GM19099 (cell line): Measurements from ENCODE around the gene C4BPA.

ENCODE experiments used
- POLR2A ChIP-seq: IDR thresholded peaks from 3 replicates; pipeline ENCODE4 v1.6.1; 2011; ENCODE audit warnings: low read depth; ENCODE audit not compliant: insufficient read length; ENCODE audit errors: extremely low read depth

Gene C4BPA

DNA sequence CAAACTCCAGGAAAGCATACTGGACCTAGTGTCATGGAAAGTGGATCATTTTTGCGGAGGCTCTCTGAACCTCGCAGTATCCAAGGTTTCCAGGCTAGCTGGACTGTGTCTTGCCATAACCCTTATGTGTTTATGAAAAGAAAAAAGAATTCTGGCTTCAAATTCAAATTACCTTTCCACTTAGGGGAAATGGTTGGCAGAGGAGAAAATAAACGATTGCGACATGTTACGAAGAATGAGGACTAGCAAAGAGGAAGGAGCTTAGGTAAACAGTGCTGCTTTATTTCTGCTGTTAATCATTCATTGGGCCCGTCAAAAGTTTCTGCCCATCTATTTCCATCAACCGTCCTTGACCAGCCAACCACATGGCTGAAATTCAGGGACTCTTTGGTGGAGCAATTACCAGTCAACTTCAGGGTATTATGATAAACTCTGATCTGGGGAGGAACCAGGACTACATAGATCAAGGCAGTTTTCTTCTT lies at the start of gene C4BPA:
C4BPA (plus strand) TSS at position 342 of the 482 bp plus-strand sequence. CDS start 8,793 bp downstream, outside the sequence.
- TF ChIP-seq POLR2A: no peak

DNA sequence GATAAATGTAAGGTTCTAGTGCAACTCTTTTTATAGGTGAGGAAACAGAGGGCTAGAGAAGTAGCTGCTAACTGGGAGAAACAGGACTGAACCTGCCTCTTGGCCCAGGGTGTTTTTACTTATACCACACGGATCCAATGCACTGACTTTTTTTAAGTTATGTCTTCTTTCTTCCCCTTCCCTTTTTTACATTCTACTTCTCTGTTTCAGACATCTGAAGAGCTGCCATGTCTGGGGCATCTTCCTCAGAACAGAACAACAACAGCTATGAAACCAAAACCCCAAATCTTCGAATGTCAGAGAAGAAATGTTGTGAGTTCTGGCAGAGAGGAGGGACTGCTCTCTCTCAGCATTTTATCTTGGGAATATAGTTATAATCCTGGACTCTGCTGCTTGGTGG lies 49.5 kb upstream of the C4BPA start:
- no peak for TF ChIP-seq POLR2A

DNA sequence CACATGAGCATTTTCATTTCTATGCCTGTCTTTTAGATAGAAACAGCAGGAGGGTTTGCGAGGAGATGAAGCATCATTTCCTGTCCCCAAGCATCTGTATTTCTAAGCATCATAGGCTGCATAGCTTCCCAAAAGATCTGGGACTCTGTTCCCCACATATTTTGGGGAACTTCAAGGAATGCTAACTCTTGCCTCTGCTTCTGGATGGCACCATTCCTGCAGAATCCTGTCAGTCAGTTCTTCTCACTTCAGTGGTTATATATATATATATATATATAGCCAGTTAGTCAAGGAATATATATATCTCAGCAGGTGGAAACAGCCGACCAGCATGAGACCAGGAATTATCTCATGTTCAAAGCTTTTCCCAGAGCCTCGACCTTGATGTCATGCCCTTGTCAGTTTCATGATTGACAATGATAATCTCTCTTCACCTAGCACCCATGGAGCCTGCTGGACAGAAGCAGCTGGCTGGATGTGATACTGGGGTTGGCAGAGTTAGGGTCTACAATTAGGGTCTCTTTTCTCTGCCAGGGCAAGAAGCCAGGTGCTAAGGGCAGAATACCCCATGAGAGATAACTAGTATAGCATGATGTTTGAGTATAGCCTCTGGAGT lies 48.5 kb upstream of the C4BPA start:
- no peak for TF ChIP-seq POLR2A

DNA sequence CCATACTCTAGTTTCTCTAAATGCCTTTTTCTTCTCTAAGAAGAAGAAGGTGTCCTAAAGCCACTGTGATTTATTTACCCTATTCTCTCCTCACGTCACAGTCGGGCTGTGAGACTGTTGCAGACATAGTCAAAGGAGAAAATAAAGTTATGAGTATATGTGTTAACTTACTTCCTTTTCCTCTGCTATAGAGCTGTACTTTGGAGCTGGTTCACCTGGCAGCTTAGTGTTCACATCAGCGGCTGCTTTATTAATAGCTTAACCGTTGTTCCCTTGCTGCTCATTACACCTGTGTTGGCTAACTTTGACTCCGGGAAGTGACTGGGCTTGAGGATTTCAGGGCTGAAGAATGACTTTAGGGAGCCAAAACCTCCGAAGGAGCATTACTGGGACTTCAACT lies 47.4 kb upstream of the C4BPA start:
- TF ChIP-seq POLR2A: no peak

DNA sequence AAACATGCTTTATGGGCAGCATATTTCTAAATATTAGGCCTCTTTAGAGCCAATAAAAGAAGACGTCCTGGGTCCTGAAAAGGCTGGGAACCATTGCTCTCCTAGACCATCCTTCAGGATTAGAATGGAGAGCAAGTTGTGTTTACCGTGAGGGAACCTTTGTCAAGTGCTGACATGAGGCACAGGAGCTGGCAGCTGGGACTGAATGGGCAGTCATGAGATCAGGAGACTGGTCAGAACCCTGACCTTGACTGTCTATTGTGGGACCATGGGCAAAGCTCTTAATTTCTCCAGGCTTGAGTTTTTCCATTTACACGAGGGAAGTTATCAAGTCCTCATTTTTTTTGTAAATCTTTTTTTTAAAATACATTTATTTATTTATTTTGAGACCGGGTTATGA lies 45.8 kb upstream of the C4BPA start:
- TF ChIP-seq POLR2A: no peak

DNA sequence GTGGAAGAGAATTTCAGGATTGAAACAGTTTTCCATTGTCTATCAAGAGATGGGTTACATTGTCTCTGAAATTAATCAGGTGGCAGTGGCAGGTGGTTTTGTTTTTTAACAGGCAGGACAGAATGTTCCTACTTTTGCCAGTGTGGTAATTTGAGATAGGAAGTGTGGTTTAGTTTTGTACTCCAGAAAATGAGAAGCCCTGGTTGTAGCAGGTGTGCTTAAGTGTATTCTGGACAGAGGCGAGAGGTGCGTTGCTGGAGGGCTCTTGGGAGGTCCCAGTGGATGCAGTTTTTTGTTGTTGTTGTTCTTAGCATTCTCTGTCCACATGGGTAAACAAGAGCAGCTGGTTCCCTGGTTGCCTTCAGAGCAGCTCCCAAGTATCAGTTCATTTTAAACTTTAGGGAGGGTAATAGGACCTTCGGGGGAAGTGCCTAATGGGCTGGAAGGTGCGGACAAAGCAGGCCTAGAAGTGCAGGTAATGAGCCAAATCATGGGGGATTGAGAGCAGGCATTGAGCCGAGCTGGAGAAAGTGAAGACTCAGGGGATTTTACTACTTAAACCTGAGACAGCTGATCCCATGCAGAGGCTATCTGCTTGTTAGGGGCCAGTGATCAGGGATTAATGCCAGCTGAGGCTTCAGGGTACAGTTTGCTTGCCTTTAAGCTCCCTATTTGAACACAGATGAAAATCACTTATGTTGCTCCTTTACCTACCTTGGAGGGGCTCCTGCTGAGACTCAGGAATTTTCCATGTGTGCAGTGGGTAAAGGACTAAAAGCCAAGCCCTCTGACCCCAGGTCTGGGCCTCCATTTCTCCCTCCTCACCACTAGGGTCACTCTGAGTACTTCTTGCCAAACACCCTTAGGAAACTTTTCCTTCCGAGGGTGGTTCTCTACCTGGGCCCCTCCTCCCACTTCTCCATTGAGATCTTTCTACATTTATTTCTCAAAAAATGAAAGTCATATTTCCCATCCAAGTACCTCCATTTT lies 44.9 kb upstream of the C4BPA start:
- TF ChIP-seq POLR2A: no peak

DNA sequence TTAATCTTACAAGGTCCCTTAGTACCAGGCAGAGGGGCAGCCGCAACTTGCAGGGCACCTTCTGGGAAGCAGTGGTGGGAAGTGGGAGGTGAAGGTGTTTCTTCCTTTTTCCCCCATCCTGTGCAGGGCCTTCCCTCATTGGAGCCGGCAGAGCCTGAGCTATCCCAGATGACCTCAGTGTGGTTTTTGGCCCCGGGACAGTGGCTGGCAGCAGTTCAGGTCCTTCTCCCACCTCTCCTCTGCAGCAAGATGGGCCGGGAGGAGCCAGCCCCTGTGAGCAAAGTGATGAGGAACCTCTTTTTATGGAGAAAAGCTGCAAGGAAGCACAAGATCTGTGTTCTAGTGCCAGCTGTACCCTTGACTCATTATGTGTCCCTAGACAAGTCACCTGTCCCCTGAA lies 44.2 kb upstream of the C4BPA start:
- no peak for TF ChIP-seq POLR2A

DNA sequence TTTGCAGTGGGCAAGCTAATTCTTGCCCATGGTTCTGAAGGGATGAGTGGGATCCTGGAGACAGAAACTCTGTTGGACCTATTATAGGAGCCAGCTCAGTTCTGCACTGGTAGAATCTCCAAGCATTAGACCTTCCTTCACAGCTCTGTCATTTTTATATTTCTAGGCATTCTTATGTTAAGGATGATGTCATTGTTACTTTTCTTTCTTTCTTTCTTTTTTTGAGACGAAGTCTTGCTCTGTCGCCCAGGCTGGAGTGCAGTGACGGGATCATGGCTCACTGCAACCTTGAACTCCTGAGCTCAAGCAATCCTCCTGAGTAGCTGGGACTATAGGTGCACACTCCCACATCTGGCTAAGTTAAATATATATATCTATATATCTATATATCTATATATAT lies 43.4 kb upstream of the C4BPA start:
- no peak for TF ChIP-seq POLR2A

DNA sequence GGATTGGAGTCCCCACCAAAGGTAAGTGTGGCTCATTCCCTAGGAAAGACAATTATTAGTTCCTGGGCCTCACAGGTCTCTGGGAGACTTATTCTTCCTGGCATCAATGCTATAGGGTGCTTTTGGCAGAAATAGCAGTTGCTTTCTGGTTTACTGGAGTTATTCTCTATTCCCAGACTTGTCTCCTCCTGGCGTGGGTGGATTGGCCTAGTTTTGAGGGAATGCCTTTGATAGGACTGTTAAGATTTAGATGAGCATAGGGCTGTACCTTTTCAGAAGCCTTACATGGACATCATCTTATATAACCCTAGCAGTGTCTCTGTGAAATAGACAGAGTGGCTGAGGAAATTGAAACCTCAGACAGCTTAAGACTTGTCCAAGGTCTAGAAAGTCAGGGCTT lies 42.0 kb upstream of the C4BPA start:
- TF ChIP-seq POLR2A: no peak

DNA sequence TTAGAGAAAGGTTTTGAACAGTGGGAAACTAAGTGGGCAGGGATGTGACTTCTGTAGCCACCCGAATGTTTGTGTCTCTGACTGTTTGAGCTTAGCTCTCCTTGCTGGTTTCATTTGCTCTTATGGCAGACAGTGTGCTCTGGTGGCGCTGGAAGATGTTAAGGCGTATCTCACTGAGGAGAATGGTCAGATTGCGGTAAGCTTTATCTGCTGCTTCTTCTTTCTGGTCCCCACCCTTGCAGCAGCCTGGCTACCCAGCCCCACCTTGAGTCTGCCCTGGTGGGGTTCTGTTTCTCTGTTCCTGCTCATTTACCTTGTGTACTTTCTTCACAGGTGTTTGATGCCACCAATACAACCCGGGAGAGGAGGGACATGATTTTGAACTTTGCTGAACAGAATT lies 41.0 kb upstream of the C4BPA start:
- no peak for TF ChIP-seq POLR2A

DNA sequence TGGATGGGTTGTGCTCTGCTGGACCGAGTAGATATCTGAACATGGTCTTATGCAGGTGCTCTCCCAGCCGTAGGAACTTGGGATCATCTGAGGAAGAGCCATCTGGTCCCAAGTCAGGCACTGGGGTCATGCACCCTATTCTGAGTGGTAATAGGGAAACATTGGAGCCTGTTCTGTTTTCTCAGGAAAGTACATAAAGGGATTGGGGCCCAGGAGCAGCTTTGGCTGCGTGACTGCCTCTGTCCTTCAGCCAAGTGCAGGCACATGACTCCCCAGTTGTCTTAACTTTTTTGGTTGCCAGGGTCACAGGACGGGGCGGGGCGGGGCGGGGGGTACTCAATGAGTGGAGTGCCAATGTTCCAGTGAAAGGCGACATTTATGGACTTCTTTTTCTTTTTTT lies 39.5 kb upstream of the C4BPA start:
- TF ChIP-seq POLR2A: no peak

DNA sequence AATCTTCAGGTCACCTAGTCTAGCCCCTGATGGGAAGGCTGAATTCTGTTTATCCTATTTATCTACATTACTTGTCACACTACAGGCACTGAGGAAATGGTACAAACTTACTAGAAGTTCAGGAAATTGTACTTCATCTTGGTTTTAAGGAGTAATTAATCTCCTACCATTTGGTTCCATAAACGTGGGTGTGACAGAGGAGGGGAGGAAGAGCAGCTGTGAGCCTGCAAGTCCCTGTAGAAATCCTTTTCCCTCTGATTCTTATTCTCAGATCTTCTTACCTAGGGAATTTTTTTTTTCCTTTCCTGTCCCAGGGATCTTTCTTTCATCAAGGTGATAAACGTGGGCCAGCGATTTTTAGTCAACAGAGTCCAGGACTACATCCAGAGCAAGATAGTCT lies 36.8 kb upstream of the C4BPA start:
- TF ChIP-seq POLR2A: no peak

DNA sequence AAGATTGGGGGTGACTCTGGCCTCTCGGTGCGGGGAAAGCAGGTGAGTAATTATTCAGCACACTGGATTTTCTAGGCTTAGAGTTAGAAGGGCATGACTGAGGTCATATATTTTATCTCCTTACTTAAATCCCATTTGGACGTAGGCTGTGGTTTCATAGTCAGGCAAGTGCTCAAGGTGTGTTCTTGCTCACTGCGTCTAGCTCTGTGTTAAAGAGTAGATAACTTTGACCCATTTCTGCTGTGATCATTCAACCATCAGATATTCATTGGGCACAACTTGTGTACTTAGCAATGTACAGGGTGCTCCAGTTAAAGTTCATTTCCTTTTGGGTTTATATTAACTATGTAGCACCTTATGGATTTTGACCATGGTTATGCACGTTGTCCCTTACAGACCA lies 36.4 kb upstream of the C4BPA start:
- TF ChIP-seq POLR2A: no peak

DNA sequence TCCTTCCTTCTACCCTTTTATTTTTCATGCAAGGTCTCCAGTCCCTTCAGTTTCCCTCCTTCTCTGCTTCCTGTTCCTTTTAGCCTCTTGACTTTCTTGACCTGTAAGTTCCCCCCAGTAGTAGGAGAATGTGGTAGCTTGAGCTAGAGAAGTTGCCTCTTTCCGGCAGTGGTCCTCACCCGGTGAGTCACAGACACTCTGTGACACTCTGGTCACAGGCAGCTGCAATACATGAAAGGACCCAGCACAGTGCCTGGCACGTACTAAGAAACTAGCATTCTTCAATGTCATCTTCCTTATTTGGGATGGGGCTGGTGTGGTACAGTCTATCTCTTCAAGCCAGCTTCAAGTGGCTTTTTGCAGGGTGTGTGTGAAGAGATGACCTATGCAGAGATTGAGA lies 35.0 kb upstream of the C4BPA start:
- no peak for TF ChIP-seq POLR2A

DNA sequence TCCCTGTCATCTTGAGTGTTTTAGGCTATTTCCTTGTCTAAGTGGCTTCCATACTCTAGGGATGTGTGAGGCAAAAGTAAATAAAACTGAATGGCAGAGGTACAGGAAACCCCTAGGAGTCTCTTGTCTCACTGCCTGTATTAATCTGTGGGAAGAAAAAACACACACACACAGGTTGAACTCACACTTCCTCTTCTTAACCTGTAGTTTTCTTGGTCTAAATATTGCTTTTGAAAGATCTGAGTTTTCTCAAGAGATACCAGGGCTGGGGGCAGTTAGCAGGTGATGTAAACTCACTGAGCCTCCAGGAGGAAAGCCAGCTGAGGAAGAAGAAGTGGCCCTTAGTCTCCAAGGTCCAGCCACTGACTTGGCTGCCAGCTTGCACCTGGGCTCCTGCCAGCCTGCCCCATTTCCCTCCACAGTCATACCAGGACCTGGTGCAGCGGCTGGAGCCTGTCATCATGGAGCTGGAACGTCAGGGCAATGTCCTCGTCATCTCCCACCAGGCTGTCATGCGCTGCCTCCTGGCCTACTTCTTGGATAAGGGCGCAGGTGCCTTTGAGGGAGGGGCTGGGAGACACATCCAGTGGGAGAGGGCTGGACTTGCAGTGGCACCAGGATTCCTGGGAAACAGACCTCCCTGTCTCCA lies 34.1 kb upstream of the C4BPA start:
- TF ChIP-seq POLR2A: no peak
